HG02610 (cell line): ENCODE results near the gene DEK.
"Not testable (repeated sequence)": the region's sequence is repeated elsewhere in the genome, so short reads cannot be mapped to it uniquely, and the experiment has no call there.

ENCODE experiments used
- ATAC-seq: cut with Tn5 transposase; IDR thresholded peaks from one replicate; pipeline ENCODE4 v1.9.1; 2021; ENCODE audit warnings: mild to moderate bottlenecking, moderate library complexity; ENCODE audit not compliant: unreplicated experiment

Gene DEK

DNA sequence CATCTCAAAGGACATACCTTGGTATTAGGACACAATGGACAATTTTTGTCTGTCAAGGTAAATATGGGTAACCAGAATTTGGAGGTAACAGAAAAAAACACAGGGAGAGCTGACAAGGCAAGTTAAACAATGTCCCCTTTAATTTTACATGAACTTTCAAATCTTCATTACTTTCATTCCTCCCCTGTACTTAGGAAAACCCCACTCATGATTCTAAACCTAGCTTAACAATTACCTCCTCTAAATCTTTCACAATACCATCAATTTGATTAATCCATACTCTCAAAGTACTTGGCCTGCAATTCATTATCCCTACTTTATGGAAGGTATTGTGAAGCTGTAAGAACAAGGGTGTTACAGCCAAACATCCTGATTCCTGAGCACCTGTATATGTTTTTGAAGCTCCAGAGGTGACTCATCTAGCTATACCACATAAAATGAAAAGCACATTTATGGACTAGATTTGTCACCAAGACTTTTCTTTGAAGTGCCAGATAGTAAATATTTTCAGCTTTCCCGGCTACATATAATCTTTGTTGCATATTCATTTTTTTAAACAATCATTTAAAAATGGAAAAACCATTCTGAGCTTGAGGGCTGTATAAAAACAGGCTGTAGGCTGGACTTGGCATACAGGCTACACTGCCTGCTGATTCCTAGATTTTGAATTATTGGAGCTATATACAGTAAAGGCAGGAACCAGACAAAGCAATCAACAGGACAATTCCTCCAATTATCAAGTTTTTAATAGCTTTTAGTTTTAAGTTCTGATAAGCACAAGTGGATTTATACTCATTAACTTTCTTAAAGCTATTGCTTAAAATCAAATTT is 22.9 kb downstream of the DEK start:
- ATAC-seq, result peak; percentile 57

- ATAC-seq, result no peak
Observed at GRCh38 chr6:18240230-18240629, 24.1 kb downstream of the DEK start.

DNA sequence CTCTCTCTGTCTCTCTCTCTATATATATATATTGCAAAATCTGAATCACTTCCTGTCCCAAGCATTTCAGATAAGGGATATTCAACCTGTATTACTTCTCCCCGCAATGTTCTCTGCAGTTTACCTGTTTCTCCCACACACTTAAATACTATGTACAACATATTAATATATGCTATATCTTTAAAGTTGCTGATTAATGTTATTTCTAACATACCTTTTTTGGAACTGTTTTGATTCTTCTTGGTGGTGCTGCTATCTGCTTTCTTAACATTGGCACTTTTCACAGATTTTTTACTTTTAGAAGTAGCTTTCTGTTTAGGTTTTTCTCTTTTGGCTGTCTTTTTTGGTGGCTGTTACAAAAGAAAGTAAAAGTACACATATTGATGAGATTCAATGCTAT is 27.2 kb downstream of the DEK start:
- no peak for ATAC-seq

DNA sequence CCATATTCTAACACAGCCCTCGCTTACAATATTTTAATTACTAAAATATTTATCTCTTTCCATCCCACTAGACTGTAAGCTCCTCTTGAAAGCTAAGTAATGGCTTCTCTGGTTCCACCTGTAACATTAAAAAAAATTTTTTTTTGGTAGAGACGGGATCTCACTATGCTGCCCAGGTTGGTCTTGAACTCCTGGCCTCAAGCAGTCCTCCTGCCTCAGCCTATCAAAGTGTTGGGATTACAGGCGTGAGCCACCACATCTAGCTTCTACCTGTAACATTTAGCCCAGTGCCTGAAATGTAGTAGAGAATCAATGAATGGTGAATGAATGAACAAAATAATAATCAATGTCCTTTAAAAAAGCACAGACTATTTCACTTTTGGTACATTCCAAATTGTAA is 28.8 kb downstream of the DEK start:
- no peak for ATAC-seq

GRCh38 chr6:18234564-18234963 is 29.8 kb downstream of the DEK start:
- ATAC-seq, result no peak

- ATAC-seq, result not testable (repeated sequence)
Observed at GRCh38 chr6:18233770-18234169, 30.6 kb downstream of the DEK start.

DNA sequence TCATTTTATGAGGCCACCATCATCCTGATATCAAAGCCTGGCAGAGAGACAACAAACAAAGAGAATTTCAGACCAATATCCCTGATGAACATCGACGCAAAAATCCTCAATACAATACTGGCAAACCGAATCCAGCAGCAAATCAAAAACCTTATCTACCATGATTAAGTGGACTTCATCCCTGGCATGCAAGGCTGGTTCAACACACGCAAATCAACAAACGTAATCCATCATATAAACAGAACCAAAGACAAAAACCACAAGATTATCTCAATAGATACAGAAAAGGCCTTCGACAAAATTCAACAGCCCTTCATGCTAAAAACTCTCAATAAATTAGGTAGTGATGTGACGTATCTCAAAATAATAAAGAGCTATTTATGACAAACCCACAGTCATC is 32.5 kb downstream of the DEK start:
- ATAC-seq, result not testable (repeated sequence)

DNA sequence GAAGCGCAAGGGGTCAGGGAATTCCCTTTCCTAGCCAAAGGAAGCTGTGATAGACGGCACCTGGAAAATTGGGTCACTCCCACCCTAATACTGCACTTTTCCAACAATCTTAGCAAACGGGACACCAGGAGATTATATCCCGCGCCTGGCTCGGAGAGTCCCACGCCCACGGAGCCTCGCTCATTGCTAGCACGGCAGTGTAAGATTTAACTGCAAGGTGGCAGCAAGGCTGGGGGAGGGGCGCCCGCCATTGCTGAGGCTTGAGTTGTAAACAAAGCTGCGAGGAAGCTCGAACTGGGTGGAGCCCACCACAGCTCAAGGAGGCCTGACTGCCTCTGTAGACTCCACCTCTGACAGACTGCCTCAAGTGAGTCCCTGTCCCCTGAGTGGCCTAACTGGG is 35.7 kb downstream of the DEK start:
- not testable (repeated sequence) for ATAC-seq

- ATAC-seq, result not testable (repeated sequence)
Observed at GRCh38 chr6:18227166-18227565, 37.2 kb downstream of the DEK start.

- not testable (repeated sequence) for ATAC-seq
Observed at GRCh38 chr6:18226451-18227105, 37.8 kb downstream of the DEK start.

DNA sequence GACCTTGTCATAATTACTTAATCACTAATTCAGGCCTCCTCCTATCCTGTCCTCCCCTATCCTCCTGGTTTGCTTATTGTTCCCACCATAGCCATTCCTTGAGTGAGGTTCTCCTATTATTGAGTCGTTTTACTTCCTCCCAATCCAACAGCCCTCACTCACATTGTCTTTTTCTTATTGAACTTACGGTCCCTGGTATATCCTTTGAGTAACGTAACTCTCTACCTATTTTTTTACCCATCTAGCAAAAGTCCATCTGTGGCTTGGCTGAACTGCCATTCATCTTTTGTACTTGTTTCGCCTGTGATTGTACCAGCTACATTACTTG is 43.1 kb downstream of the DEK start:
- no peak for ATAC-seq

GRCh38 chr6:18219591-18219990 is 44.7 kb downstream of the DEK start:
- ATAC-seq, result no peak

DNA sequence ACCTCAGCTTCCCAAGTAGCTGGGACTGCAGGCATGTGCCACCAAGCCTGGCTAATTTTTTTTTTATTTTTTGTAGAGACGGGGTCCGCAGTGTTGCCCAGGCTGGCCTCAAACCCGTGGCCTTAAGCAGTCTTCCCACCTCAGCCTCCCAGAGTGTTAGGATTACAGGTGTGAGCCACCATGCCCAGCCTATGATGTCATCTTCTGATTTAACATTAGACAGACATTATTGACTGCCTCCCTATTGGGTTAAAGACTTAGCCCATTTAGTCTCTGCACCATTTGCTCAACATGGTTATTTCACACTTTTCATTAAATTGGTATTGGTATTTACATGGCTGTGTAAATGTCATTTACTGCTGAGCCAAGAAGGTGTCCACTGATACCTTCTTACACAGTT is 46.1 kb downstream of the DEK start:
- ATAC-seq, result no peak

GRCh38 chr6:18216411-18216810 is 47.9 kb downstream of the DEK start:
- no peak for ATAC-seq

DNA sequence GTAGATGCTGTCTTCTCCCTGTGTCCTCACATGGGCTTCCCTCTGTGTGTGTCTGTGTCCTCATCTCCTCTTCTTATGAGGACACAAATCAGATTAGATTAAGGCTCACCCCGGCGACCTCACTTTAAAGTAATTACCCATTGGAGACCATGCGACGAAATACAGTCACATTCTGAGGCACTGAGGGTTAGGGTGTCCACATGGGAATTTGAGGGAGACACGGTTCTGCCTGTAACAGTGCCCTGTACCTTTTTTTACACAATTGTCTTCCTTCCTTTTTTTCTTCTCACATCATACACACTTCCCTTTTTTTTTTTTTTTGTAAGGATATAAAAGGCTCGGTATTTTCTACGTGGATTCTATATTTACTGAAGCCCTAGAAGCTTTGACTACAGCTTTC is 48.9 kb downstream of the DEK start:
- no peak for ATAC-seq

- peak; percentile 31 for ATAC-seq
Observed at GRCh38 chr6:18214003-18214402, 50.3 kb downstream of the DEK start.

GRCh38 chr6:18213439-18213838 is 50.9 kb downstream of the DEK start:
- no peak for ATAC-seq

DNA sequence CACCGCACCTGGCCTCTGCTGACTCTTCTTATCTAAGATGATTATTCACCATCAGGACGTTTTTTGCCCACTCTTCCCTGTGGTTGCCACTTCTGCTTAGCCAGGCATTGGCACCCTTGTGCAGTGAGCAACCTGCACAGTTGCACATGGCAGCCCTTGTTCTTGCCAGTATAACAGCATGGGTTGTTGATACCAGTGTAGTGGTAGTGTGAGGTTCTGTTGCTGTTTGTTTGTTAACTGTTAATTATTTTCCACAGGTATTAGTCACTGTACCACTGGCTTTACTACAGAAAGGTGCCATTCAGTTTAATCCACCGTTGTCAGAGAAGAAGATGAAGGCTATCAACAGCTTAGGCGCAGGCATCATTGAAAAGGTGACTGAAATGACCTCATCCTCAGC is 52.1 kb downstream of the DEK start:
- no peak for ATAC-seq

GRCh38 chr6:18211338-18211737 is 53.0 kb downstream of the DEK start:
- peak; percentile 91 for ATAC-seq

- no peak for ATAC-seq
Observed at GRCh38 chr6:18210707-18211106, 53.6 kb downstream of the DEK start.

DNA sequence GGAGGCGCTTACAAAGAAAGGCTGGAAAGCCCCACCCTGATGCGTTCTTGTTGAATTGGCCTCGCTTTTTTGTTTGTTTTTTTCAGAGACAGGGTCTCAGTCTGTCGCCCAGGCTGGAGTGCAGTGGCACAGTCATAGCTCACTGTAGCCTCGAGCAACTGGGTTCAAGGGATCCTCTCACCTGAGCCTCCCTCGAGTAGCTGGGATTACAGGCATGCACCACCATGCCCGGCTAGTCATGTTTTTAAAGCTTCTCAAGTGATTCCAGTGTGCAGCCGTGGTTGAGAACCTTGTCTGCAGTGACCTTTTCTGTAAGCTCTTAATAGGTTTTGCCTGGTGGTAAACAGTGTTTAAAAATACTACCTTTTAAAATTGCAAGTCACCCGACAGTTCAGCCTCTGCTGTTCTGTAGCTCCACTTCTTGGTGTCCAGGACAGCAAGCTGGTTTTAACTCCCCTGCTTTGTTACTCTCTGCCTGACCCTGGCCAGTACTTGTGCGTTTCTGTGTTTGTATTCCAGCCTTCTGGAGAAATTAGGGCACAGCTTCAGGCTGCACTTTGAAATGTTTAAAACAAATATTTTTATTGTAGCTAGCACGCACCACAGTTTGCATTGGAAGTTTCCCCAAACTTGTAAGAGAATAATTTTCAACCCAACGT is 54.7 kb downstream of the DEK start:
- ATAC-seq, result no peak

DNA sequence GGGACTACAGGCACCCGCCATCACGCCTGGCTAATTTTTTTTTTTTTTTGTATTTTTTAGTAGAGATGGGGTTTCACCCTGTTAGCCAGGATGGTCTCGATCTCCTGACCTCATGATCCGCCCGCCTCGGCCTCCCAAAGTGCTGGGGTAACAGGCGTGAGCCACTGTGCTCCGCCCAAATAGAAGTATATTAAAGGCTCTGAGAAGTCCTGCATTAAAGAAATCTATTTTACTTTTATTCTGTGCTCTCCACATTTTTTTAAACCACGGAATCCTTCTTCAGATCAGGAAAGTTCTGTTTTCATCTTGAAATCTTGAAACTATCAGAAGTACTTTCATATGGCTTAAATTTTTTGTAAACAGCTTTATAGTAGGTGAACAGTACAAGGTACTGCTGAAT is 55.6 kb downstream of the DEK start:
- ATAC-seq, result not testable (repeated sequence)
